ENCODE data around the gene TP73.

DNA sequence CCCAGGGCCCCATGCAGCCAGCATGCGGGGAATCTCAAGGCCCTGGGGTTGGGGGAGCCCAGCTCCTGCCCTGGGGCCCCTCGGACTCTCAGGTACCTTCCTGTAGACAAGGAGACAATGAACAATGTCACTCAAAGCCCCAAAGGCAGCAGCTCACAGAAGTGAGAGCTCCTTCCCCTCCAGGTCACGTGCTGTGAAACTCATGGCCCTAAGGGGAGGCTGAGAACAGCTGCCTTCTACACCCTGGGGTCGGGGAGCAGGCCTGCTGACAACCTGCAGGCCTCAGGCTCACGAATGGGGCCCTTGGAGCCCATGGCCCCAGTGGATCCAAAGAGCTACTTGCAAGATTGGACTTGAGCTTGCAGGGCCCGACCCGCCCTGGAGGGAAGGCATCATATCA is 44.2 kb upstream of the TP73 start:
- TF ChIP-seq, protein P1, sequence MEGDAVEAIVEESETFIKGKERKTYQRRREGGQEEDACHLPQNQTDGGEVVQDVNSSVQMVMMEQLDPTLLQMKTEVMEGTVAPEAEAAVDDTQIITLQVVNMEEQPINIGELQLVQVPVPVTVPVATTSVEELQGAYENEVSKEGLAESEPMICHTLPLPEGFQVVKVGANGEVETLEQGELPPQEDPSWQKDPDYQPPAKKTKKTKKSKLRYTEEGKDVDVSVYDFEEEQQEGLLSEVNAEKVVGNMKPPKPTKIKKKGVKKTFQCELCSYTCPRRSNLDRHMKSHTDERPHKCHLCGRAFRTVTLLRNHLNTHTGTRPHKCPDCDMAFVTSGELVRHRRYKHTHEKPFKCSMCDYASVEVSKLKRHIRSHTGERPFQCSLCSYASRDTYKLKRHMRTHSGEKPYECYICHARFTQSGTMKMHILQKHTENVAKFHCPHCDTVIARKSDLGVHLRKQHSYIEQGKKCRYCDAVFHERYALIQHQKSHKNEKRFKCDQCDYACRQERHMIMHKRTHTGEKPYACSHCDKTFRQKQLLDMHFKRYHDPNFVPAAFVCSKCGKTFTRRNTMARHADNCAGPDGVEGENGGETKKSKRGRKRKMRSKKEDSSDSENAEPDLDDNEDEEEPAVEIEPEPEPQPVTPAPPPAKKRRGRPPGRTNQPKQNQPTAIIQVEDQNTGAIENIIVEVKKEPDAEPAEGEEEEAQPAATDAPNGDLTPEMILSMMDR (IDR thresholded peaks at IDR 0.05; ENCODE audit: poor library complexity, severe bottlenecking): no peak
- no peak for TF ChIP-seq EP300 (conservative IDR thresholded peaks at IDR 0.05; ENCODE audit: poor library complexity, severe bottlenecking)

Measured in neural cell (in vitro differentiated cells).